HG02588 (cell line): ENCODE results near the gene NOTCH1.

ENCODE experiments used
- ATAC-seq: cut with Tn5 transposase; IDR thresholded peaks from one replicate; pipeline ENCODE4 v1.9.1; 2021; ENCODE audit warnings: mild to moderate bottlenecking, moderate library complexity; ENCODE audit not compliant: unreplicated experiment

NOTCH1 gene

GRCh38 chr9:136505406-136506403, 40.1 kb downstream of the NOTCH1 start:
- no peak for ATAC-seq

- no peak for ATAC-seq
These were observed 41.1 kb downstream of the NOTCH1 start for GRCh38 chr9:136504512-136505348.

GRCh38 chr9:136502940-136503550, 42.8 kb downstream of the NOTCH1 start:
- no peak for ATAC-seq

- ATAC-seq, result no peak
These were observed 43.7 kb downstream of the NOTCH1 start for GRCh38 chr9:136502196-136502595.

- ATAC-seq, result no peak
These were observed 44.2 kb downstream of the NOTCH1 start for GRCh38 chr9:136501686-136502085.

GRCh38 chr9:136499935-136500910, 45.6 kb downstream of the NOTCH1 start:
- ATAC-seq, result no peak

GRCh38 chr9:136499071-136499934, 46.5 kb downstream of the NOTCH1 start:
- no peak for ATAC-seq

GRCh38 chr9:136497916-136498695, 47.7 kb downstream of the NOTCH1 start:
- ATAC-seq, result no peak

- no peak for ATAC-seq
These were observed 48.8 kb downstream of the NOTCH1 start for GRCh38 chr9:136496801-136497620.

- ATAC-seq, result no peak
These were observed 49.7 kb downstream of the NOTCH1 start for GRCh38 chr9:136496181-136496580.

GRCh38 chr9:136495238-136495800, 50.5 kb downstream of the NOTCH1 start:
- no peak for ATAC-seq

- ATAC-seq, result no peak
These were observed 51.2 kb downstream of the NOTCH1 start for GRCh38 chr9:136494531-136495215.

- ATAC-seq, result no peak
These were observed 51.8 kb downstream of the NOTCH1 start for GRCh38 chr9:136494012-136494411.

GRCh38 chr9:136493567-136493971, 52.3 kb downstream of the NOTCH1 start:
- ATAC-seq, result no peak

GRCh38 chr9:136492978-136493522, 52.8 kb downstream of the NOTCH1 start:
- no peak for ATAC-seq

- ATAC-seq, result no peak
These were observed 56.1 kb downstream of the NOTCH1 start for GRCh38 chr9:136489731-136490130.
